Kidney (tissue), 14 donors: Measurements from ENCODE around the gene SPOUT1. TPM values are rescaled to one million over a fixed set of nuclear protein-coding genes. Genes with fewer than 3 reads are reported as not detected.

Experiments used
- DNase-seq, 5 donors: peaks; one replicate each; pipeline ENCODE4 v3.0.0-alpha.2; 2013 to 2020
- FAIRE-seq: peaks from 2 replicates; lab custom pipeline; 2012; peaks lifted over from hg19 to GRCh38; lab: Jason Lieb, UNC
- H3K27ac ChIP-seq, 2 donors: one replicate each; pipeline ENCODE4 v1.7.0; 2013; ENCODE audit warnings: low read depth in 2 of 2, low read length in 2 of 2, inconsistent platforms in 1 of 2
- H3K27me3 ChIP-seq: one replicate; pipeline ENCODE4 v1.7.1; 2013; ENCODE audit warnings: low read length, inconsistent platforms; ENCODE audit not compliant: control insufficient read depth, insufficient read depth
- H3K36me3 ChIP-seq, 3 donors: one replicate each; pipeline versions ENCODE4 v1.7.0 to v1.7.1; 2013; ENCODE audit warnings: low read length in 3 of 3, control low read depth in 1 of 3, inconsistent platforms in 1 of 3; ENCODE audit not compliant: insufficient read depth in 3 of 3, control insufficient read depth in 2 of 3
- H3K4me1 ChIP-seq, 3 donors: one replicate each; pipeline versions ENCODE4 v1.7.0 to v1.7.1; 2013; ENCODE audit warnings: low read length in 3 of 3, inconsistent platforms in 1 of 3, low read depth in 1 of 3; ENCODE audit not compliant: control insufficient read depth in 2 of 3, insufficient read depth in 2 of 3
- H3K4me3 ChIP-seq, 3 donors: one replicate each; pipeline versions ENCODE4 v1.7.0 to v1.8.1; 2013; ENCODE audit warnings: low read length in 3 of 3, control low read depth in 1 of 3, inconsistent platforms in 1 of 3
- H3K9ac ChIP-seq, 3 donors: one replicate each; pipeline versions ENCODE4 v1.7.0 to v1.7.1; 2013; ENCODE audit warnings: low read length in 3 of 3, control low read depth in 1 of 3, inconsistent platforms in 1 of 3
- H3K9me3 ChIP-seq, 3 donors: one replicate each; pipeline versions ENCODE4 v1.7.0 to v1.7.1; 2013; ENCODE audit warnings: low read length in 3 of 3, control low read depth in 1 of 3, inconsistent platforms in 1 of 3; ENCODE audit not compliant: control insufficient read depth in 2 of 3, insufficient read depth in 1 of 3
- intact Hi-C: fragments of 100-400 bp; cut with DNase I; formaldehyde crosslinking; loops from one replicate; pipeline ENCODE4 v1.11.1; 2022
- polyA plus RNA-seq: library from polyadenylated mRNA; stranded (reverse); fragments of 350-450 nt; fragmentation: Illumina TruSeq; extraction: RNeasy Lipid Tissue Mini Kit (QIAGEN cat#74804); gene quantifications from one replicate; pipeline ENCODE4 v1.2.3, GENCODE V29; 2014; ENCODE audit warnings: low read depth, low replicate concordance; ENCODE audit not compliant: insufficient read depth
- total RNA-seq: library from RNA; stranded (reverse); fragmentation: NEBNext Ultra II Directional; extraction: Animal tissue kit (Norgen Biotek cat#: 25700); gene quantifications from one replicate; pipeline ENCODE4 v1.2.1, GENCODE V29; 2021
- TF ChIP-seq, protein P1 (sequence below): IDR thresholded peaks from 3 replicates; pipeline ENCODE4 v1.5.1; 2012; ENCODE audit warnings: mild to moderate bottlenecking, moderate library complexity, borderline replicate concordance; ENCODE audit not compliant: insufficient read depth; ENCODE audit errors: extremely low read depth
- donor health status: control.
- donor health status: control.
- donor health status: control.
- donor health status: control.
- donor health status: control.
- donor health status: DM: yes; HTN: yes; CAD: no.
- donor health status: Normal renal cell carcinoma (clear cell type).

Gene SPOUT1
- total and polyA plus RNA-seq, 2 donors from 2014 or later, result 42.0 to 56.8 TPM

DNA sequence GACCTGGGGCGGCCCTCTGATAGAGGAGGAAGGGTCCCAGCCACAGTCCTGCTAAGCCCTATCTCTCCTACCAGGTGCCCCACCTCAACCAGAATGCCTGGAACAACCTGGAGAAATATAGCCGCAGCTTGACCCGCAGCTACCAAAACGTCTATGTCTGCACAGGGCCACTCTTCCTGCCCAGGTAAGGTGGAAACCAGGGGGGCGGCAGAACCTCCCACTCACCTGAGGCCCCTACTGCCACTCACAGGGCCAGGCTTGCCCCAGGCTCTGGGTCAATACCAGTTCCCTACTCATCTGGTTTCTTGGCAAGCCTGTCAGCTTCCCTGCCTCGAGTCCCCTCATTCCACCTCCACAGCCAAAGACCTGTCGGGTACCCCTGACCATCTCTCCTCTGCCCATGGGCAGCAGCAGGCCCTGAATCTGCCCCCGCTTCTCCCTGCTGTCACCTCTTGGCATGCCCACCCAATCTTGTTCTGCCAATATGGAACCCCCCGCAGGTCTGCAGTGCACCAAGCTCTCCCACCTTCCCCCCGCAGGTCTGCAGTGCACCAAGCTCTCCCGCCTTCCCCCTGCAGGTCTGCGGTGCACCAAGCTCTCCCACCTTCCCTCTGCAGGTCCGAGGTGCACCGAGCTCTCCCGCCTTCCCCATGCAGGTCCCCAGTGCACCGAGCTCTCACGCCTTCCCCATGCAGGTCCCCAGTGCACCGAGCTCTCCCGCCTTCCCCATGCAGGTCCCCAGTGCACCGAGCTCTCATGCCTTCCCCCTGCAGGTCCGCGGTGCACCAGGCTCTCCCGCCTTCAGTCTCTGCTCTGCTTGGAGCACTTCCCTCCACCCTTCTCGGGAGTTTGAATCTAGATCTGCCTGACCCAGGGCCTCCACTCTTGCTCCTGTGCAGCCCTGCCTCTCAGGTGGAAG, 8.7 kb downstream of the SPOUT1 start:
- no peaks in the 10 kb centered on the region for H3K27me3 ChIP-seq
- peaks cover 0 to 12% (median 4%) of the 10 kb centered on the region in 3 donors for H3K4me1 ChIP-seq
- TF ChIP-seq, protein P1, sequence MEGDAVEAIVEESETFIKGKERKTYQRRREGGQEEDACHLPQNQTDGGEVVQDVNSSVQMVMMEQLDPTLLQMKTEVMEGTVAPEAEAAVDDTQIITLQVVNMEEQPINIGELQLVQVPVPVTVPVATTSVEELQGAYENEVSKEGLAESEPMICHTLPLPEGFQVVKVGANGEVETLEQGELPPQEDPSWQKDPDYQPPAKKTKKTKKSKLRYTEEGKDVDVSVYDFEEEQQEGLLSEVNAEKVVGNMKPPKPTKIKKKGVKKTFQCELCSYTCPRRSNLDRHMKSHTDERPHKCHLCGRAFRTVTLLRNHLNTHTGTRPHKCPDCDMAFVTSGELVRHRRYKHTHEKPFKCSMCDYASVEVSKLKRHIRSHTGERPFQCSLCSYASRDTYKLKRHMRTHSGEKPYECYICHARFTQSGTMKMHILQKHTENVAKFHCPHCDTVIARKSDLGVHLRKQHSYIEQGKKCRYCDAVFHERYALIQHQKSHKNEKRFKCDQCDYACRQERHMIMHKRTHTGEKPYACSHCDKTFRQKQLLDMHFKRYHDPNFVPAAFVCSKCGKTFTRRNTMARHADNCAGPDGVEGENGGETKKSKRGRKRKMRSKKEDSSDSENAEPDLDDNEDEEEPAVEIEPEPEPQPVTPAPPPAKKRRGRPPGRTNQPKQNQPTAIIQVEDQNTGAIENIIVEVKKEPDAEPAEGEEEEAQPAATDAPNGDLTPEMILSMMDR, result no peak
- intact Hi-C loops, result no loop called here
- no peak overlapping the region for H3K4me3 ChIP-seq
- H3K9ac ChIP-seq, result no peak overlapping the region
- peaks cover 0 to 24% (median 7%) of the 10 kb centered on the region in 3 donors for H3K36me3 ChIP-seq
- H3K9me3 ChIP-seq, result no peaks in the 10 kb centered on the region
- no peak for FAIRE-seq
- DNase-seq, result peak in 1 of 5 donors; percentile 66
- H3K27ac ChIP-seq, result no peak overlapping the region

DNA sequence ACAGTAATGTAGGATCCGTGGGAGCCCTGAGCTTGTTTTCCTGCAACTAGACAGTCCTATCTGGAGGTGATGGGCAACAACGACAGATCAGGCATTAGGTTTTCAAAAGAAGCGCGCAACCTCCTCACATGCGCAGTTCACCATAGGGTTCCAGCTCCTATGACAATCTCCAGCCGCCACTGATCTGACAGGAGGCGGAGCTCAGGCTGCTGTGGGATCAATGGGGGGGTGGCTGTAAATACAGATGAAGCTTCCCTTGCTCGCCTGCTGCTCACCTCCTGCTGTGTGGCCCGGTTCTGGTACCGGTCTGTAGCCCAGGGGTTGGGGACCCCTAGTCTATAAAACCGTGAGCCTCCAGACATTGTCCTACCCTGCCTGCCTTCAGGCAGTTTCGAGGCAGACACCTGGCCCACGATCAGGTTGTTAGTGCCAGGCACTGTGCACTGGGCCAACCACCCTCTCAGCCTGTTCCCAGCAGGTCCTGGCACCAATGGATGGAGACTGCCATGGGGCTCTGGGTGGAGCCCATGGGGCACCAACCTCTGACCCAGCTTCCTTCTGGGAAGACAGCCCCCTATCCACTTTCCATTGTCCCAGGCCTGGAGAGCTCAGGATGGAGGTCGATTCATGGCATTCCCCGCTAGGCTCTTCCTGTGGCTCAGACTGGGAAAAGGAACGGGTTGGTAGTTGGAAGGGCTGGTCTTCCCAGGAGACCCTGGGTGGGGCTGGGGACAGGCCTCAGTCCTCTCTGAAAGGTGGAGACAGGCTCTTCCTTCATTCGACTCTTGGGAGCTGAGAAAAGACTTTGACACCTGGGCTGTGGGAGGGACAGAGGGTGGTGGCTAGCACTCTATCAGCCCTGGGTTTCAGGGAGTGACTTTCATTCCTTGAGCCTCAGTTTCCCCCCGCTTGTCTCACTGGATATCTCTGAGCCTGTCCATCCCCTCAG, 9.6 kb downstream of the SPOUT1 start:
- Histone ChIP-seq H3K36me3 (peaks cover 0 to 15% (median 2%) of the 10 kb centered on the region in 3 donors), H3K4me1 (peaks cover 0 to 12% (median 4%) of the 10 kb centered on the region in 3 donors), H3K4me3 (peak overlapping the region in 2 of 3 donors; percentile 39 to 69), H3K27me3 (no peaks in the 10 kb centered on the region), H3K9me3 (no peaks in the 10 kb centered on the region), H3K9ac (no peak overlapping the region), H3K27ac (no peak overlapping the region)
- FAIRE-seq (no peak), DNase-seq (peak in 3 of 5 donors; percentile 40 to 76 (median 66))
- TF ChIP-seq, protein P1, result no peak
- intact Hi-C loops, result no loop called here

DNA sequence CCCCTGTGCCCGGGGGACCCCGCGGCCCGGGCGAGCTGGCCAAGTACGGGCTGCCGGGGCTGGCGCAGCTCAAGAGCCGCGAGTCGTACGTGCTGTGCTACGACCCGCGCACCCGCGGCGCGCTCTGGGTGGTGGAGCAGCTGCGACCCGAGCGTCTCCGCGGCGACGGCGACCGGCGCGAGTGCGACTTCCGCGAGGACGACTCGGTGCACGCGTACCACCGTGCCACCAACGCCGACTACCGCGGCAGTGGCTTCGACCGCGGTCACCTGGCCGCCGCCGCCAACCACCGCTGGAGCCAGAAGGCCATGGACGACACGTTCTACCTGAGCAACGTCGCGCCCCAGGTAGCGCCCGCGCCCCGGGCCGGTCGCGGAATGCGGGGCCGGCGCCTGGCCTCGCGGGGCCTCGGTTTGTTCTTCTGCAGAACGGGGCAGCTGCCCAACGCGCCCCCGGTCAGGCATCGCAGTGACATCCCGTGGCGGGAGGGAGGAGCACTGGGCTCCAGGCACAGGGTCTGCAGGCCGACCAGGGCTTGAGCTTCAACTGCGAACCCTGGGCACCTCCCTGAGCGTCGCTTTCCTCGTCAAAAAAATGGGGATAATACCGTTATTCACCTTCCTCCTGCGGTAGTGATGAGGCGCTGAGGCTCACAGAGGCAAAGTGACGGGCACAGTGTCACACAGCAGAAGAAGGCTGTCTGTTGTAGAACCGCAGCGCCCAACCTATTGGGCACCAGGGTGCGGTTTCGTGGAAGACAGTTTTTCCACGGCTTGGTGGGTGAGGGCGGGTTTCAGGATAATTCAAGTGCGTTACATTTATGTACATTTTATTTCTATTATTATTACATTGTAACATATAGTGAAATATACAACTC, 10.5 kb downstream of the SPOUT1 start:
- peak overlapping the region in 1 of 3 donors; percentile 51 for H3K9ac ChIP-seq
- peak overlapping the region; percentile 36 to 69 (median 39) for H3K4me3 ChIP-seq
- H3K36me3 ChIP-seq, result peaks cover 0 to 11% (median 0%) of the 10 kb centered on the region in 3 donors
- FAIRE-seq (no peak), DNase-seq (peak; percentile 35 to 84 (median 53))
- peaks cover 0 to 12% (median 4%) of the 10 kb centered on the region in 3 donors for H3K4me1 ChIP-seq
- H3K27me3 ChIP-seq, result no peaks in the 10 kb centered on the region
- TF ChIP-seq, protein P1, result no peak
- H3K27ac ChIP-seq, result peak overlapping the region in 1 of 2 donors; percentile 32
- no peaks in the 10 kb centered on the region for H3K9me3 ChIP-seq
- intact Hi-C loops, result no loop called here
